GM10847 (cell line): ENCODE measurements around the gene SDHB.

ENCODE experiments used
- POLR2A ChIP-seq: IDR thresholded peaks from 2 replicates; pipeline ENCODE4 v1.6.1; 2011; ENCODE audit not compliant: insufficient read length; ENCODE audit errors: extremely low read depth

Gene SDHB

GRCh38 chr1:16991571-16991970 is 62.3 kb downstream of the SDHB start:
- TF ChIP-seq POLR2A = no peak

GRCh38 chr1:16989676-16990391 is 64.0 kb downstream of the SDHB start:
- no peak for TF ChIP-seq POLR2A

- TF ChIP-seq POLR2A = no peak
These were observed 65.6 kb downstream of the SDHB start for GRCh38 chr1:16988210-16988609.

- TF ChIP-seq POLR2A = no peak
These were observed 66.9 kb downstream of the SDHB start for GRCh38 chr1:16986962-16987361.

- TF ChIP-seq POLR2A = no peak
These were observed 67.3 kb downstream of the SDHB start for GRCh38 chr1:16986560-16986959.

GRCh38 chr1:16986113-16986512 is 67.7 kb downstream of the SDHB start:
- no peak for TF ChIP-seq POLR2A

GRCh38 chr1:16984717-16985116 is 69.1 kb downstream of the SDHB start:
- no peak for TF ChIP-seq POLR2A

- TF ChIP-seq POLR2A = no peak
These were observed 70.2 kb downstream of the SDHB start for GRCh38 chr1:16983649-16984048.

GRCh38 chr1:16982902-16983301 is 70.9 kb downstream of the SDHB start:
- TF ChIP-seq POLR2A = no peak

- no peak for TF ChIP-seq POLR2A
These were observed 72.5 kb downstream of the SDHB start for GRCh38 chr1:16981269-16981849.

- TF ChIP-seq POLR2A = no peak
These were observed 73.2 kb downstream of the SDHB start, which contains the start of gene MFAP2 for GRCh38 chr1:16980473-16981268. Gene MFAP2, minus strand, starts transcription at chr1:16980620. Its CDS starts 2,347 bp downstream, at chr1:16978273.

GRCh38 chr1:16979475-16980327 is 74.1 kb downstream of the SDHB start:
- TF ChIP-seq POLR2A = no peak

- TF ChIP-seq POLR2A = no peak
These were observed 75.0 kb downstream of the SDHB start for GRCh38 chr1:16978567-16979474.

GRCh38 chr1:16978139-16978538 is 75.7 kb downstream of the SDHB start:
- no peak for TF ChIP-seq POLR2A
